ENCODE results near the gene RNF223. TPM values are rescaled to one million over a fixed set of nuclear protein-coding genes. Genes with fewer than 3 reads are reported as not detected.

Gene RNF223
- total and polyA plus RNA-seq, 2 of the 8 experiments (the other 6 are each of a cell fraction or from before 2014, with no cell fraction given), result not detected

DNA sequence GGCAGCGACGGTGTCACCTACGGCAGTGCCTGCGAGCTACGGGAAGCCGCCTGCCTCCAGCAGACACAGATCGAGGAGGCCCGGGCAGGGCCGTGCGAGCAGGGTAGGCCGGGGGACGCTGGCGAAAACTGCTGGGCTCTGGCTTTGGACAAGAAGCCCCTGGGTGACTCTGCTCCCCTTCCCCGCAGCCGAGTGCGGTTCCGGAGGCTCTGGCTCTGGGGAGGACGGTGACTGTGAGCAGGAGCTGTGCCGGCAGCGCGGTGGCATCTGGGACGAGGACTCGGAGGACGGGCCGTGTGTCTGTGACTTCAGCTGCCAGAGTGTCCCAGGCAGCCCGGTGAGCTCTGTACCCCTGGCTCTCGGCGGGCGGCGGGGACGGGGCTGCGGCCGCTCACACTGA is 30.2 kb downstream of the RNF223 start (continued):
- no peak for TF ChIP-seq CHD7 (IDR thresholded peaks at IDR 0.05; ENCODE audit: insufficient replicate concordance, low read length)

Measured in H1 (cell line).